Hematopoietic multipotent progenitor cell treated with erythropoietin and hydrocortisone succinate and interleukin-3 and kit ligand, for 4 days (in vitro differentiated cells): ENCODE measurements around the gene MAP3K15.
"Not testable (repeated sequence)": the region's sequence is repeated elsewhere in the genome, so short reads cannot be mapped to it uniquely, and the experiment has no call there.

Experiments
- DNase-seq: peaks from one replicate; pipeline ENCODE4 v3.0.0-alpha.2; 2015

The MAP3K15 gene

DNA sequence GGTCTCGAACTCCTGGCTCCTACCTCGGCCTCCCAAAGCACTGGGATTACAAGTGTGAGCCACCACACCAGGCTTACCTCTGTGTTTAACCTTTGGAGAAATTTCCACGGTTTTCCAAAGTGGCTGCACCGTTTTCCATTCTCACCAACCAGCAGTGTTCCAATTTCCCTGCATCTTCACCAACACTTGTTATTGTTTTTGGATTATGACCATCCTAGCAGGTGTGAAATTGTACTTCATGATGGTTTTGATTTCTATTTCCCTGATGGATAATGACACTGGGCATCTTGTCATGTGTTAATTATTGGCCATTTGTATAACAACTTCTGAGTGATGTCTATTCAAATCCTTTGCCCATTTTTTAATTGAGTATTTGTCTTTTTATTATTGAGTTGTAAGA lies 2.7 kb upstream of the MAP3K15 start:
- no peak for DNase-seq

- DNase-seq: no peak
Observed at GRCh38 chrX:19515615-19516105, 352 bp upstream of the MAP3K15 start.

- no peak for DNase-seq
Observed at GRCh38 chrX:19513383-19513782, 1.9 kb downstream of the MAP3K15 start.

DNA sequence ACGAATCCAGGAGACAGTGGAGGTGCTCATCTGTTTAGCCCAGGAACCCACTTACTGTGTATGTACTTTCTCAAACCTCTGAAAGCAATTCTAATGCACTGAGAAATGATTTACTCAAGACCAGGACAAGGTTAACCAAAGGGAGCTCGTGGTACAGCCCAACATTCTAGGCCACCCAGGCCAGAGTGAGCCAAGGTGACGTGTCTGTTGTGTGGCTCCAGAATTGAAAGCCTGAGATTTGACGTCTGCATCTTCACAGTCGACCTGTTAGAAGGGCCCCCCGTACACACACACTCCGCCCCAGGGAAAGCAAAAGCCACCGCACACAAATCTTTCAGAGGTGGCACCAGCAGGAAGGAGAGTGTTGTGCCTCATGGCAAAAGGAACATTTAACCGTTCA lies 2.3 kb downstream of the MAP3K15 start:
- DNase-seq: no peak

DNA sequence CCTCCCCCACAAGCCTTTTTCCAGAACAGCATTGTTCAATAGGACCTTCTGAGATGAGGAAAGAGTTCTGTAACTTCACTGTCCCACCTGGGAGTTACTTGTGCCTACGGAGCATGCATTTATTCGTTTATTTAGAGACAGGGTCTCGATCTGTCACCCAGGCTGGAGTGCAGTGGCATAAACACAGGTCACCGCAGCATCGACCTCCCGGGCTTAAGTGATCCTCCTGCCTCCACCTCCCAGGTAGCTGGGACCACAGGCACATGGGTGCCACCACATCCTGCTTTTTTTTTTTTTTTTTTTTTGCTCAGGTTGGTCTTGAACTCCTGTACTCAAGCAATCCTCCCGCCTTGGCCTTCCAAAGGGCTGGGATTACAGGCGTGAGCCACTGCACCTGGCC lies 2.9 kb downstream of the MAP3K15 start:
- DNase-seq: no peak

DNA sequence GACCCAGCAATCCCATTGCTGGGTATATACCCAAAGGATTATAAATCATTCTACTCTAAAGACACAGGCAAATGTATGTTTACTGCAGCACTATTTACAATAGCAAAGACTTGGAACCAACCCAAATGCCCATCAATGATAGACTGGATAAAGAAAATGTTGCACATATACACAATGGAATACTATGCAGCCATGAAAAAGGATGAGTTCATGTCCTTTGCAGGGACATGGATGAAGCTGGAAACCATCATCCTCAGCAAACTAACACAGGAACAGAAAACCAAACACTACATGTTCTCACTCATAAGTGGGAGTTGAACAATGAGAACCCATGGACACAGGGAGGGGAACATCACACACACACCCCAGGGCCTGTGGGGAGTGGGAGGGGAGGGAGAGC lies 3.5 kb downstream of the MAP3K15 start:
- DNase-seq: not testable (repeated sequence)

DNA sequence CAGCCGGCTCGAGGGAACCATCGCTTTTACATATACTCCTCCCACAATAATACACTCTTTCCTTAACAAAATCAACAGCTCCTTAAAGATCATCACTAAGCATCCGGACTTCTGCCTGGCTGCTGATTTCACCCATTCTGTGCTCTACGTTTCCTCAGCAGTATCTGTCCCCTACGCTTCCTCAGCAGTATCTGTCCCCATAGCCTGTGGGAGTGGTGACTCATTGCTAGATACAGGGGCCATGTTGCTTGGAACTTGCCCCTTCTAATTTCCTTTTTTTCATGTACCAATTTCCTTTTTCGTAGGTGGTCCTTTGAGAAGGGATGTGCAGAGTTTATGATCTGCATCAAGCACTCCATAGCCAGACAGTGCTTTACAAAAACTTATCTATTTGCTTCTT lies 18.6 kb downstream of the MAP3K15 start:
- DNase-seq: no peak

DNA sequence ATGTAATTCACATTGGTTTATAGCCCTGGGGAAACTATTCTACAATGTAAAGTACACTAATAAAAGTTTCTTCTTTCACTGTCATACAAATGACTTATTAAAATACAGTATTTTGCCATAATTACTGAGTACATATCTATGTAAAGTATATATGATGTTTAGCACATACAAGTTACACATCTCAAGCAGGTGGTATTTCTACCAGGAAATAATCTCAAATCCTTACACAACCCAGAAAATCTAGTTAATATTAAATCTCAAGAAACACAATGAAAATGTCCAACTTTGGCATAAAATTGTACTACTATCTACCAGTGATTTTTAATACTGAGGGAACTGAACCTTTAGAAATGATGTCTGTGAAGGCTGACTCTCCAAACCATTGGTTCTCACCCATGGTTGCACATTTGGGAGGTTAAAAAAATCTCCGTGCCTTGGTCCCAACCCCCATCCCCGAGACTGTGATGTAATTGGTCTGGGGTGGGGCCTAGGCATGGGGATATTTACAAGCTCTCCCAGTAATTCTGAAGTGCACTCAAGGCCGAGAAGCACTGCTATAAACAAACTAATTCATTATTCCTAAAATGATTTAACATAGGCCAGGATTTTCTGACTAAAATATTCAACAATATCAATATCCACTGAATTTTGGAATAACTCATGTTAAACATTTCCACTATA lies 27.6 kb downstream of the MAP3K15 start:
- no peak for DNase-seq

DNA sequence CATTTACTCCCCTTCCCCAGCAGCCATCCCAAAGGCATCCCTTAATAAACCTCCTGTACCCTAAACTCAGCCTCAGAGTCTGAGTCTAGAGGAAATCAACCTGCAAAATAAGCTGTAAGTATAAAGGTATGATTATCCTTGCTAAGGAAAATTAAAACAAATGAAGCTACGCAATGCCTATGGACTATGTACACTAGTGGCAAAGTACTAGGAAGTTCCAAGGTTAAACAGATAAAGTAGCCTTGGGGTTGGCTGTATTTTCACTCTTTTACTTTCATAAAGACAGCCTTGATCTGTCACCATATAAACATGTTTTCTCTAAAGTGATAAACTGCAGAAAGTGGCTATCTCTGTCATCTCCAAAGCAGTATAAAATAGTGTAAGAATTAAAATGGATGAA lies 35.9 kb downstream of the MAP3K15 start:
- DNase-seq: no peak

DNA sequence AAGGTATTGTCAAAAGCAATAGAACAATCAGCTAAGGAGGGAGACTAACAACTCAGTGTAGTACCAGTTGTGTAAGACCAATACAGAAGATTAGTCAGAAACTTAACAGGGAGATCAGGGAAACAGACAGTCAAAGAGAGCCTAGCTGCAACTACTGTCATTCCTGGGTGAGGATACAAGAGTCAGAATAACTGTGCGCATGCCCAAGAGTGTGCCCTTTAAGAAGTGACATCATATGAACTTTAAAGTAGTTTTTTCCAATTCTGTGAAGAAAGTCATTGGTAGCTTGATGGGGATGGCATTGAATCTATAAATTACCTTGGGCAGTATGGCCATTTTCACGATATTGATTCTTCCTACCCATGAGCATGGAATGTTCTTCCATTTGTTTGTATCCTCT lies 46.9 kb downstream of the MAP3K15 start:
- DNase-seq: not testable (repeated sequence)

- DNase-seq: no peak
Observed at GRCh38 chrX:19462879-19463278, 52.4 kb downstream of the MAP3K15 start.

- DNase-seq: no peak
Observed at GRCh38 chrX:19462231-19462630, 53.1 kb downstream of the MAP3K15 start.

- DNase-seq: no peak
Observed at GRCh38 chrX:19457662-19458061, 57.6 kb downstream of the MAP3K15 start.

- no peak for DNase-seq
Observed at GRCh38 chrX:19448077-19448476, 67.2 kb downstream of the MAP3K15 start.

GRCh38 chrX:19446397-19446796 lies 68.9 kb downstream of the MAP3K15 start:
- DNase-seq: no peak

DNA sequence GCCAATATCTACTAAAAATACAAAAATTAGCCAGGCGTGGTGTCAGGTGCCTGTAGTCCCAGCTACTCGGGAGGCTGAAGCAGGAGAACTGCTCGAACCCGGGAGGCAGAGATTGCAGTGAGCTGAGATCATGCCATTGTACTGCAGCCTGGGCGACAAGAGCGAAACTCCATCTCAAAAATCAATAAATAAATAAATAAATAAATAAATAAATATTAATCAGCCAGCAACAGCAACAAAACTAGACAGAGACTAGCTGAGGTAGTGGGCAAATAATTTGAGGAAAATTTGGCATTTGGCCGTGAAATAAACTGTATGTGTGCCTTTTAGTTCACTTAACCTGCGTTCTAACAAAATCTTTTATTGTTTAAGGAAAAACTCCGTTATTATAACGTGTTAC lies 69.5 kb downstream of the MAP3K15 start:
- DNase-seq: not testable (repeated sequence)

- no peak for DNase-seq
Observed at GRCh38 chrX:19443869-19444526, 71.3 kb downstream of the MAP3K15 start.

- DNase-seq: peak; percentile 57
Observed at GRCh38 chrX:19440713-19441112, 74.6 kb downstream of the MAP3K15 start.

DNA sequence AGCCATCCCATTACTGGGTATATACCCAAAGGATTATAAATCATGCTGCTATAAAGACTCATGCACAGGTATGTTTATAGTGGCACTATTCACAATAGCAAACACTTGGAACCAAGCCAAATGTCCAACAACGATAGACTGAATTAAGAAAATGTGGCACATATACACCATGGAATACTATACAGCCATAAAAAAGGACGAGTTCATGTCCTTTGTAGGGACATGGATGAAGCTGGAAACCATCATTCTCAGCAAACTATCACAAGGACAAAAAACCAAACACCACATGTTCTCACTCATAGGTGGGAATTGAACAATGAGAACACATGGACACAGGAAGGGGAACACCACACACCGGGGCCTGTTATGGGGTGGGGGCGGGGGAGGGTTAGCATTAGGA lies 92.6 kb downstream of the MAP3K15 start:
- DNase-seq: not testable (repeated sequence)

DNA sequence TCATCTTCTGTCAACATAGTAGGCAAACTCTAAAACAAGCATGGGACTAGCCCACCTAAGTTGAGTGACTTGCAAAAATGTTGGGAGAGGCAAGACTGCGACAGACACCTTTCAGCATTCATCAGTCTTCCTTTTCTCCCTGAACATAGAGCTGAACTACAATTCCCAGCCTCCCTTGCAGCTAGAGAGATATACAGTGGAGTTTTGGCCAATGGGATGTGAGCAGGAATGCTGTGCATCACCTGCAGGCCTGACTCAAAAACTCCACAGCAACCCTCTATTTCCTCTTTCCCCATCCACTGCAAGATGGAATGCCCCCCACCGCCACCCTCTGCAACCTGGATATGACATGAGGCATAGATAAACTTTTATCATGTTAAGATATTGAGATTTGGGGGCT lies 105.0 kb downstream of the MAP3K15 start:
- no peak for DNase-seq

DNA sequence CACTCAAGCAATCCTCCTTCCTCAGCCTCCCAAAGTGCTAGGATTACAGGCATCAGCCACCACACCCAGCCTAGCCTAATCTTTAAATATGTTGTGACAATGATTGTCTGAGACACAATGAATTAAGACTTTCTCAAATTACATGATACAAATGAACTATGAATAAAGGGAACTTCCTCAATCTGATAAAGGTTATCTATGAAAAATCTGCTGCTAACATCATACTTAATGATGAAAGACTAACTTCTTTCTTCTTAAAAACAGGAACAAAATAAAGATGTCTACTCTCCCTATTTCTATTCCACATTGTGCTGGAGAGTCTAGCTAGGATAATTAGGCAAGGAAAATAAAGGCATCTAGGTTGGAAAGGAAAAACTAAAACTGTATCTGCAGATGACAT lies 111.6 kb downstream of the MAP3K15 start:
- DNase-seq: peak; percentile 54

- DNase-seq: peak; percentile 5
Observed at GRCh38 chrX:19392703-19393102, 122.6 kb downstream of the MAP3K15 start.

DNA sequence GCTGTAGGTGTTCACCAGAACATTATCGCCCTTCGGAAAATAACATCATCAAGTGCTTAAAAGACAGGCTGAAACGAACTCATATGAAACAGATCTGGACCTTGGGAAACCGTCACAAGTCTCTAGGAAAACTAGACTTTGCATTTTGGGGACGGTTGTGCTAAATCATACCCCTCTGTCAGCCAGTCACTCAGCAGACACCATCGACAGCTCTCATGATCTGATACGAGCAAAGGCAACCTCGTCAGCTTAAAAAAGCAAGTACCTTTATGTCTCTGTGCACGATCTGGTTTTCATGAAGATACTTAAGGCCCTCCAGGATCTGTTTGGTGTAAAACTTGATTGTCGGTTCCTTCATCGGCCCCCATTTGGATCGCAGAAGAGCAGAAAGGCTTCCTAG lies 123.2 kb downstream of the MAP3K15 start:
- DNase-seq: no peak

DNA sequence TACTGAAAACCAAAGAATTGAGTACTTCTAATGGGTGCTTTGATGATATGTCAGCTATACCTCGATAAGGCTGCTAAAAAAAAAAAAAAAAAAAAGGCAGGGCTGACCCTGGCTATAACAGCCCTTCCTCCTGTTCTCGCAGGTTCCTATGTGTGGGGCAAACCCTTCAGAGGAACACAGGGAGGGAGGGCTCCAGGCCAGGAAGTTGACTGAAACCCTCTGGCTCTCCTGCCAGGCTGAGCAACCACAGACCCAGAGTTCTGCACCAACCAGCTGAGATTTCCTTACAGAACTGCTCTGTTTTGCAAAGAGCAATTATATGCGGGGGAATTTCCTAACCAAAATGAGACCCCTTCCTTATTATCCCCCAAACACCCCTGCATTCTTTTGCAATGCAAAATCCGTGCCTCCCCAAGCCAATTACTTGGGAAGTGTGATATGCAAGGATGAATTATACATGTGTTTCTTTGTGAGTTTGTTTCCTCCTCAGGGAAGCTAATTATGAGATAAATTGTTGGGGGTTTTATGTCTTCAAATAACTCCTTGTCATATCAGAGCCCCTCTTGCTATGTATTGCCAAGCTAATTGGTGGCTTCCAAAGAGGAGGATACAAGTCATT lies 126.0 kb downstream of the MAP3K15 start:
- no peak for DNase-seq
